Brain microvascular endothelial cell (primary cell): ENCODE measurements around the gene NOTCH4.
A peak's percentile ranks its signal among the peaks of the same experiment; 100 is the strongest.

Experiments used
- DNase-seq: peaks from one replicate; pipeline ENCODE4 v3.0.0-alpha.2; 2020
- H3K27ac ChIP-seq: fragments of 250-450 bp; sonication (Bioruptor Pico); 2 replicates; pipeline ENCODE4 v1.5.1; 2020; ENCODE audit warnings: mild to moderate bottlenecking, moderate library complexity
- H3K27me3 ChIP-seq: fragments of 250-450 bp; sonication (Bioruptor Pico); replicated peaks from 2 replicates; pipeline ENCODE4 v1.5.1; 2020; ENCODE audit warnings: mild to moderate bottlenecking
- H3K36me3 ChIP-seq: fragments of 250-450 bp; sonication (Bioruptor Pico); replicated peaks from 2 replicates; pipeline ENCODE4 v1.5.1; 2020; ENCODE audit warnings: mild to moderate bottlenecking
- H3K4me3 ChIP-seq: 2 replicates; pipeline ENCODE4 v1.5.1; 2011; ENCODE audit warnings: low read depth, mild to moderate bottlenecking, control low read depth, low read length, moderate library complexity
- in situ Hi-C: cut with HindIII; loops from 2 replicates; pipeline ENCODE4 v1.10.0; 2017; ENCODE audit warnings: low sequenced_read_pairs, low pct_ligation_motif_present
- TF ChIP-seq, protein P1 (sequence below): IDR thresholded peaks from 2 replicates; pipeline ENCODE4 v1.5.1; 2011; ENCODE audit warnings: low read depth, mild to moderate bottlenecking, moderate library complexity, low read length, control low read depth, inconsistent platforms; ENCODE audit errors: missing control alignments

The NOTCH4 gene

DNA sequence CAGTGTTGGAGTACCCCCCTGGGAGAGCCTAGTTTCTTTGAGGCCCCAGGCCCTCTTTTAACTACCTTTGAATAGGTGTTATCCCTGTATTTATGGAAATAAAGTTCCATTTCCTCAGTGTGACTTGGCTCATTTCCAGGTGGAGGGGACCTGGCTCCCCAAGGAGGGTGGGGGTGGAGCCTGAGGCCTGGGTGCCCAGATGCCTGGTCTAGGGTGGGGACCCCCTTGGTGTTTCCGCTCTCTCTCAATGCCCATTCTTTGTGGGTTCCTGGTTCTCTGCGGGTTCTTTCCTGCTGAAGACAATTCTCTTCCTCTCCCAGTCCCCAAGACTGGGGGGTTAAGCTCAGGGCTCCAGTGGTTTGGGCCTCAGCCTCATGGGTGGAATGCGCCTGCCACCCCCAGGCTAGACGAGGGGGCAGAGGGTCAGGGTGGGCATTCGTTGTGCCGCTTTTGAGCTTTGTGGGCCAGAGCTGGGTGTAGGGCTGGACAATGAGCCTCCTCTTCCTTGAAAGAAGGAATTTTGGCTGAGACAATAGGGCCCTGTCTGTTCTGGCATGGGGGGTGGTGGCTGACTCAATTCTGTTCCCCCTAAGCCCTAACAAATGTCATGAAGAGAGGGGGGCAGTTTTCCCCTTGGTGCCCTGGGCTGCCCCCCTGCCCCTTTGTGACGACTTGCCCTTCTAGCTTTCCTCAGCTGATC, 60.2 kb downstream of the NOTCH4 start:
- in situ Hi-C loops: no loop called here
- no peaks in the 10 kb centered on the region for H3K27me3 ChIP-seq
- no peak overlapping the region for H3K27ac ChIP-seq
- DNase-seq: no peak
- H3K36me3 ChIP-seq: peaks cover 25% of the 10 kb centered on the region
- H3K4me3 ChIP-seq: no peak overlapping the region
- TF ChIP-seq, protein P1, sequence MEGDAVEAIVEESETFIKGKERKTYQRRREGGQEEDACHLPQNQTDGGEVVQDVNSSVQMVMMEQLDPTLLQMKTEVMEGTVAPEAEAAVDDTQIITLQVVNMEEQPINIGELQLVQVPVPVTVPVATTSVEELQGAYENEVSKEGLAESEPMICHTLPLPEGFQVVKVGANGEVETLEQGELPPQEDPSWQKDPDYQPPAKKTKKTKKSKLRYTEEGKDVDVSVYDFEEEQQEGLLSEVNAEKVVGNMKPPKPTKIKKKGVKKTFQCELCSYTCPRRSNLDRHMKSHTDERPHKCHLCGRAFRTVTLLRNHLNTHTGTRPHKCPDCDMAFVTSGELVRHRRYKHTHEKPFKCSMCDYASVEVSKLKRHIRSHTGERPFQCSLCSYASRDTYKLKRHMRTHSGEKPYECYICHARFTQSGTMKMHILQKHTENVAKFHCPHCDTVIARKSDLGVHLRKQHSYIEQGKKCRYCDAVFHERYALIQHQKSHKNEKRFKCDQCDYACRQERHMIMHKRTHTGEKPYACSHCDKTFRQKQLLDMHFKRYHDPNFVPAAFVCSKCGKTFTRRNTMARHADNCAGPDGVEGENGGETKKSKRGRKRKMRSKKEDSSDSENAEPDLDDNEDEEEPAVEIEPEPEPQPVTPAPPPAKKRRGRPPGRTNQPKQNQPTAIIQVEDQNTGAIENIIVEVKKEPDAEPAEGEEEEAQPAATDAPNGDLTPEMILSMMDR: no peak

DNA sequence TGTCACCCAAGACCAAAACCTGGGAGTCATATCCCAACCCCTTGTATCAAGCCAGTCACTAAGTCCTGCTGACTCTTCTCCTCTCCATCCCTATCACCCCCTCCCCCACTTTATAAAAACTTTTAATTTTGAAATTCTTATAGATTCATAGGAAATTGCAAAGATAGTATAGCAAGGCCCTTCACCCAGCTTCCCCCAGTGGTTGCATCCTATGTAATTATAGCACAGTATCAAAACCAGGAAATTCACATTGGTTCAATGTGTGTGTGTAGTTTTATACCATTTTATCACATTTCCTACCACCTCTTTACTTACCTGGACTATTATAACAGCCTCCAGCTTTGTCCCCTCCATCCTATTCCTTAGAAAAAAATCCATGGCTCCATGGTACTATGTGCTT, 65.8 kb downstream of the NOTCH4 start:
- Histone ChIP-seq H3K27ac (no peak overlapping the region), H3K27me3 (no peaks in the 10 kb centered on the region), H3K4me3 (no peak overlapping the region), H3K36me3 (peaks cover 12% of the 10 kb centered on the region)
- in situ Hi-C loops: no loop called here
- no peak for DNase-seq
- TF ChIP-seq, protein P1: no peak

DNA sequence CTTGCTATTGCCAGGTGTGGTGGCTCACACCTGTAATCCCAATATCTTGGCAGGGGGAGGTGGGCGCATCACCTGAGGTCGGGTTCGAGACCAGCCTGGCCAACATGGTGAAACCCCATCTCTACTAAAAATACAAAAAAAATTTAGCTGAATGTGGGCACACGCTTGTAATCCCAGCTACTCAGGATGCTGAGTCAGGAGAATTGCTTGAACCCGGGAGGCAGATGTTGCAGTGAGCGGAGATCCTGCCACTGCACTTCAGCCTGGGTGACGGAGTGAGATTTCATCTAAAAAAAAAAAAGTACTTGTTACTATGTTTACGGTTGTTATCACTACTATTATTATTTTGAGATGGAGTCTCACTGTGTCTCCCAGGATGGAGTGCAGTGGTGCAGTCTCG, 67.0 kb downstream of the NOTCH4 start:
- in situ Hi-C loops: no loop called here
- Histone ChIP-seq H3K4me3 (no peak overlapping the region), H3K27me3 (no peaks in the 10 kb centered on the region), H3K27ac (no peak overlapping the region), H3K36me3 (peaks cover 9% of the 10 kb centered on the region)
- DNase-seq: no peak
- TF ChIP-seq, protein P1: no peak

DNA sequence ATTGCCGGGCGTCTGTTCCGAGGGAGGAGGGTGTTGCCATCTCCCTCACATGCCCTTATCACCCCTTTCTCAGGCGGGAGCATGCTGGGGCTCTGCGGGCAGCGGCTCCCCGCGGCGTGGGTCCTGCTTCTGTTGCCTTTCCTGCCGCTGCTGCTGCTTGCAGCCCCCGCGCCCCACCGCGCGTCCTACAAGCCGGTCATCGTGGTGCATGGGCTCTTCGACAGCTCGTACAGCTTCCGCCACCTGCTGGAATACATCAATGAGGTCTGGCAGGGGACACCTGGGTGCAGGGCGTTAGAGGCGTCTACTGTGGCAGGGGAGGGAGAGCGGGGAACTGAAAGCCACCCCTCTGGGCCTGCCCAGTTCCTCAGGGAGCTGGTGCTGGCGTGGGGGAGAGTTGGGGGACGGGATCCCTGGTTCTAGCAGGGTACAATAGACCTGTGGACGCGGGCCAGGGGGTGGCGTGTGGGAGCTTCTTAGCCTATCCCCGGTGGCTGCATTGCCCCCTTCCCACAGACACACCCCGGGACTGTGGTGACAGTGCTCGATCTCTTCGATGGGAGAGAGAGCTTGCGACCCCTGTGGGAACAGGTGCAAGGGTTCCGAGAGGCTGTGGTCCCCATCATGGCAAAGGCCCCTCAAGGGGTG, 69.2 kb downstream of the NOTCH4 start:
- H3K36me3 ChIP-seq: peaks cover 9% of the 10 kb centered on the region
- peak overlapping the region; percentile 86 for H3K4me3 ChIP-seq
- in situ Hi-C loops: no loop called here
- peak; percentile 55 for DNase-seq
- TF ChIP-seq, protein P1: peak; percentile 75
- H3K27me3 ChIP-seq: no peaks in the 10 kb centered on the region
- peak overlapping the region; percentile 80 for H3K27ac ChIP-seq

DNA sequence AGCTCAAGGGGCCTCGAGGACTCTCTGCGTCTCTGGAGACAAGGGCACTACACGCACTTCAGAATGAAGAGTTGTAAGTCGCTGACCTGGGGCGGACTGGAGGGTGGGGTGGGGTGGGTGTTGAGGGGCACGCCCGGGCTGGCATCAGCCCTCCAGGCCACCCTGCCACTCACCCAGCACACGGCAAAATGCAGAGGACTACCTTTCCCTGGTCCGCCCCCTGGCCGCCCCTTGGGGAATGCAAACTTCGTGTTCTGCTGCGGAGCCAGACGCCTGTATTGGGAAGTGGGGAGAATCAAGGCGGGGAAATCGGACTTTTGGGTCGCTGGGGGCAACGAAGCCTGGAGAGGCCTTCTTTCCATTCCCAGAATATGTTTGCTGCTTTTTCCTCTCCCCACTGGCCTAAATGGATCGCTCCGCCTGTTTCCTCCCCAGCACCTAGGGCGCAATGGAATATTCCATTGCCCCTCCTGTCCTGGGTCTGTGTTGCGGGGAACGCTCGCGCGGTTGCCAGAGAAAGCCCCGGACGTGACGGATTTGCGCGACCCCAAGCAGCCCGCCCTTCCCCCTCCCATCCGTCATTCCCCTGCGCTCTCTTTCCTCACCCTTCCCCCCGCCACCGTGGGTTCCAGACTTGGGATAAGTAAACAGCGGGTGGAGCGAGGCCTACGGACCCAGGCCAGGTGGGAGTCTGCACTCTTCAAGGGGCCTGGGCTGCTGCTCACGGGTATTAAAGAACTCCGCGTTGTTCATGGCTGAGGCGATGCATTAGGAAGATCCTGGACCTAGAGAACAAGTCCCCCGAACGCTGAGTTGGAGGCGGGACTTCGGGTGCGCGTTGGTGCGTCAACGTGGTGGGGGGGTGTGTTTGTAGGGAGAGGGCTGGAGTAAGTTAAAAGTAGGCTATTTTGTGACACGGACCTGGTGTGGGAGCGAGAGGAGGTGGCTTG, 70.0 kb downstream of the NOTCH4 start, which contains the start of gene PPT2:
Gene PPT2, plus strand, starts transcription at position 578 of the 950 bp plus-strand sequence. CDS start 454 bp downstream, outside the sequence.
- Histone ChIP-seq H3K27me3 (no peaks in the 10 kb centered on the region), H3K27ac (peak within 1 kb of the TSS; percentile 80), H3K4me3 (peak within 1 kb of the TSS; percentile 86), H3K36me3 (peaks cover 9% of the 10 kb centered on the region)
- in situ Hi-C loops: no loop called here
- DNase-seq: peak; percentile 93
- TF ChIP-seq, protein P1: peak; percentile 46
